ENCODE results near the gene BCKDHB. TPM values are rescaled to one million over a fixed set of nuclear protein-coding genes. Genes with fewer than 3 reads are reported as not detected.
A peak's percentile ranks its signal among the peaks of the same experiment; 100 is the strongest.
"Not testable (repeated sequence)": the region's sequence is repeated elsewhere in the genome, so short reads cannot be mapped to it uniquely, and the experiment has no call there.

The BCKDHB gene
- 1 to 10 TPM; 1.6 to 6.9 (median 4.8) TPM for total RNA-seq

GRCh38 chr6:80106418-80107235 lies at the start of gene BCKDHB:
TSS of gene BCKDHB (plus strand) at chr6:80106671. CDS start at chr6:80106694, 23 bp downstream.
- Histone ChIP-seq H3K4me1 (peaks cover 11 to 14% of the 10 kb centered on the region in 2 donors), H3K27ac (peak within 1 kb of the TSS; percentile 87 to 93 (median 88)), H3K27me3 (no peaks in the 10 kb centered on the region), H3K4me3 (peak within 1 kb of the TSS; percentile 80 to 83 (median 81)), H3K36me3 (no peaks in the 10 kb centered on the region), H3K9me3 (no peaks in the 10 kb centered on the region)
- ATAC-seq (peak; percentile 99 to 100), DNase-seq (peak; percentile 98 to 99)
- in situ Hi-C loops (cut with MboI; ENCODE audit: low sequenced_read_pairs in 4 of 4) = loop anchor here in 1 of 4 donors (25.0 kb wide), 1 partner anchor 569 kb away; the partner anchor contains the start of gene LCA5
- intact Hi-C loops (cut with DNase I; ENCODE audit: low total_unique reads) = loop anchor here (1.0 to 10.0 kb wide), 3 partner anchors 104 to 1647 kb away; partner anchors contain the start of genes HMGN3 and TTK
- no peak for TF ChIP-seq CTCF (IDR thresholded peaks at IDR 0.05 in 4 of 5, conservative IDR thresholded peaks at IDR 0.05 in 1 of 5)
- peak; percentile 87 to 92 for TF ChIP-seq POLR2A (IDR thresholded peaks at IDR 0.05)

GRCh38 chr6:80060774-80061173 lies 45.7 kb upstream of the BCKDHB start:
- H3K36me3 ChIP-seq = no peaks in the 10 kb centered on the region
- H3K27ac ChIP-seq = no peak overlapping the region
- no peaks in the 10 kb centered on the region for H3K9me3 ChIP-seq
- intact Hi-C loops (cut with DNase I; ENCODE audit: low total_unique reads) = no loop called here
- in situ Hi-C loops (cut with MboI; ENCODE audit: low sequenced_read_pairs in 4 of 4) = no loop called here
- ATAC-seq (no peak), DNase-seq (no peak)
- no peak for TF ChIP-seq CTCF (IDR thresholded peaks at IDR 0.05 in 4 of 5, conservative IDR thresholded peaks at IDR 0.05 in 1 of 5)
- TF ChIP-seq POLR2A (IDR thresholded peaks at IDR 0.05) = no peak
- H3K4me3 ChIP-seq = no peak overlapping the region
- H3K27me3 ChIP-seq = no peaks in the 10 kb centered on the region
- H3K4me1 ChIP-seq = no peaks in the 10 kb centered on the region

- H3K27ac ChIP-seq; H3K4me1 ChIP-seq; DNase-seq; H3K27me3 ChIP-seq; H3K4me3 ChIP-seq; H3K36me3 ChIP-seq; in situ Hi-C loops (cut with MboI; ENCODE audit: low sequenced_read_pairs in 4 of 4); ATAC-seq; H3K9me3 ChIP-seq; intact Hi-C loops (cut with DNase I; ENCODE audit: low total_unique reads): not testable (repeated sequence)
Observed at GRCh38 chr6:80068146-80068545, 38.3 kb upstream of the BCKDHB start.

- intact Hi-C loops (cut with DNase I; ENCODE audit: low total_unique reads); H3K36me3 ChIP-seq; H3K9me3 ChIP-seq; DNase-seq; H3K27me3 ChIP-seq; H3K4me1 ChIP-seq; H3K27ac ChIP-seq; H3K4me3 ChIP-seq; in situ Hi-C loops (cut with MboI; ENCODE audit: low sequenced_read_pairs in 4 of 4); ATAC-seq: not testable (repeated sequence)
Observed at GRCh38 chr6:80070431-80070830, 36.0 kb upstream of the BCKDHB start.

- Histone ChIP-seq H3K9me3 (no peaks in the 10 kb centered on the region), H3K27me3 (no peaks in the 10 kb centered on the region), H3K4me1 (no peaks in the 10 kb centered on the region), H3K27ac (no peak overlapping the region), H3K4me3 (no peak overlapping the region), H3K36me3 (no peaks in the 10 kb centered on the region)
- no peak for DNase-seq
- in situ Hi-C loops (cut with MboI; ENCODE audit: low sequenced_read_pairs in 4 of 4) (no loop called here), intact Hi-C loops (cut with DNase I; ENCODE audit: low total_unique reads) (no loop called here)
- no peak for TF ChIP-seq CTCF (IDR thresholded peaks at IDR 0.05 in 4 of 5, conservative IDR thresholded peaks at IDR 0.05 in 1 of 5)
- TF ChIP-seq POLR2A (IDR thresholded peaks at IDR 0.05) = no peak
- ATAC-seq = no peak
Observed at GRCh38 chr6:80077067-80077466, 29.4 kb upstream of the BCKDHB start.

Measured in gastrocnemius medialis (tissue), 4 donors.